Stimulated activated CD4-positive, alpha-beta T cell treated with anti-CD3 and anti-CD28 coated beads, Interleukin-4, amount 100 ng/mL, for 1 hour (primary cell): Measurements from ENCODE around the gene ALDH4A1.

Experiments used
- DNase-seq: peaks from one replicate; pipeline ENCODE4 v3.0.0-alpha.2; 2020

The ALDH4A1 gene

DNA sequence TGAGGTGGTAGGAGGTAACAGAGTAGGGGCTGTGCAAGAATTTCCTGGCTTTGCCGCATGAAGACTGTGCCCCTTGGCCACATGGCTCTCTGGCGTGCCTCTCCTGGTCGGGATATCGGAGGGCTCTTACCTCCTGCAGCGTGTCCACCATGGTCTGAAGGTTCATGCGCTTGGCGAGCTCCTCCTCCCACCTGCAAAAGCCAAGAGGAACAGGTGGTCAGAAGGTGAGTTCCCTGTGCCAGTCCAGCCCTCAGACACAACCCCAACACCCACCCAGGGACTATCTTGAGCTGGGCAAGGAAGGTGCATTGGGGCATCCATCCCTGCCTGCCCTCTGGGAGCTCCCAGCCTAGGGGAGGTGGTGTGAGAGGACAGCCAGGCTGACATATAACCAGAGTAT, 18.6 kb upstream of the ALDH4A1 start:
- no peak for DNase-seq

GRCh38 chr1:18919956-18920355, 17.6 kb upstream of the ALDH4A1 start:
- no peak for DNase-seq

GRCh38 chr1:18919197-18919905, 17.0 kb upstream of the ALDH4A1 start:
- no peak for DNase-seq

GRCh38 chr1:18918417-18918816, 16.1 kb upstream of the ALDH4A1 start:
- DNase-seq, result no peak

GRCh38 chr1:18917071-18917799, 14.9 kb upstream of the ALDH4A1 start:
- DNase-seq, result no peak

GRCh38 chr1:18915341-18915740, 13.0 kb upstream of the ALDH4A1 start:
- DNase-seq, result no peak

DNA sequence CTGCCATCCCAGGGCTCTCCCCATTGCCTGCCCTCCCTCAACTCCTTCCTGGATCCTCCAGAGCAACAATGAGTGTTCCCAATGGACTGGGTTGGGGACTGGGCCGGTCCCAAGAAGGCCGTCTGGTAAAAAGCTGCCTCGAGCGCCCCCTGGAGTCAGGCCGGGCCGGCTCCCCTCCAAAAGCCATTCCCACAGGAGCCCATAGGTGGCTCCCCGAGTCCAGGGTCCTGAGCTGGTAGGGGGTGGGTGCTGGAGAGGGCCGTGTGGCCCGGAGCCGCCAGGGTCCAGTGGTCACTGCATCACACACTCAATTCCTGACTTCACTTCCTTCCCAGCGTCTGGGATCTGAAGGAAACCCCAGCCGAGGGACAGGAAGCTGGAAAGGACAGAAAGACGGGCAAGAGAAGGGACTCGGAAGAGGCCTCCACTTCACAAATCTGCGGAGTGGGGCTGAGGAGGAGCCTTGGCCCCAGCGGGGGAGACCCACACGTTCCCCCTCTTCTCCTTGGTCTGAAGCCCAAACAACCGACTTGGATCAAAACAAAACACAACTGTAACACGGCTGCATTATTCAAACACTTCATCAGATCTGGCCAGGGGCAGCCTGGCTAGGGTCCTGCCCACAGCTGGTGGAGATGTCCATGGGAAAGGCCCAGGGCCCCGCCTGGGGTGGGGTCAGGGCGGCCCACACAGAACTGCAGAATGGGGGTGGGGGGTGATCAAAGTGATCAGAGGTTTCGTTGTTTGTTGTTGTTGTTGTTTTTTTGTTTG, 10.9 kb upstream of the ALDH4A1 start:
- DNase-seq, result peak; percentile 82

DNA sequence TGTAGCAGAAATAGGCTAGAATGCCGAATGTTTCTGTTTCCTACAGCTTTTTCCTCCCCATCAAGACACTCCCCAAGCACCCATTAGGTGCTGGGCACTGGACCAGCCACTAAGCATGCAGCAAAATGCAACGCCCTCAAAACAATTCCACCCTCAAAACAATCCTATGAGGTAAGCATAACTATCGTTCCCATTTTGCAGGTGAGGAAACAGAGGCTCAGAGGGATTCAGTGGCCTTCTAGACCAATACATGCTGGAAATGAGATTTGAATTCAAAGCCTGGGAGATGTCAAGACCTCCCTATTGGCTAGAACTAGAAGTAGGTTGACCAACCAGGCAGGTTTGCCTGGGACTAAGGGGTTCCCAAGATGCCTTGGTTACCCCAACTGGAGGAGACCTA, 10.2 kb upstream of the ALDH4A1 start:
- no peak for DNase-seq

DNA sequence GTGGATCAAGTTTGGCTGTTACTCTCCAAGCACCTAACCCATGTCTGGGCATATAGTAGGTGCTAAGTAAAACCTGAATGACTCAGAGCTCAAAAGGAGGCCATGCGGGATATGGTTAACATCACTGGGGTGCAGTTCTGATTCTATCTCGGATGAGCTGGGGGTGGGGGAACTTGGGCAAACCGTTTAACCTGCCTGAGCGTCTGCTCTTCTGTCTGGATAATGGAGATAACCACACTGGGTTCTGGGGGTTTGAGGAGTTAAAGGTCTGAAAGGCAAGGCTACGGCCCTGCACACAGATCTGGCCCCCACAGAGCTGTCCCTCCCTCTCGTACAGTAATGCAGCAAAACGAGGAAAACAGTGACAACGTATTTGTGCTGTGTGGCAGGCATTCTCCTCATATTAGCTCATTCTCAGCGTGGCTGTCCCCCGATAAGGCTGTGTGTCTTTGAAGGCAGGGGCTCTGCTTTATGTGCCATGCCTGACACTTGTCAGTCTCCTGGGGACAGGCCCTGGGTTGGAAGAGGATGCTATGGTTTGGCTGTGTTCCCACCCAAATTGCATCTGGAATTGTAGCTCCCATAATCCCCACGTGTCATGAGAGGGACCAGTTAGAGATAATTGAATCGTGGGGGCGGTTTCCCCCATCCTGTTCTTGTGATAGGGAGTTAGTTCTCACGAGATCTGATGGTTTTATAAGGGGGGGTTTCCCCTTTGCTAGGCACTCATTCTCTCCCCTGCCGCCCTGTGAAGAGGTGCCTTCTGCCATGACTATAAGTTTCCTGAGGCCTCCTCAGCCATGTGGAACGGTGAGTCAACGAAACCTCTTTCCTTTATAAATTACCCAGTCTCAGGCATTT, 6.8 kb upstream of the ALDH4A1 start:
- DNase-seq, result no peak

GRCh38 chr1:18907917-18908845, 5.8 kb upstream of the ALDH4A1 start:
- DNase-seq, result no peak

GRCh38 chr1:18907021-18907916, 4.9 kb upstream of the ALDH4A1 start:
- peak; percentile 39 for DNase-seq

GRCh38 chr1:18903291-18903756, 969 bp upstream of the ALDH4A1 start:
- no peak for DNase-seq

DNA sequence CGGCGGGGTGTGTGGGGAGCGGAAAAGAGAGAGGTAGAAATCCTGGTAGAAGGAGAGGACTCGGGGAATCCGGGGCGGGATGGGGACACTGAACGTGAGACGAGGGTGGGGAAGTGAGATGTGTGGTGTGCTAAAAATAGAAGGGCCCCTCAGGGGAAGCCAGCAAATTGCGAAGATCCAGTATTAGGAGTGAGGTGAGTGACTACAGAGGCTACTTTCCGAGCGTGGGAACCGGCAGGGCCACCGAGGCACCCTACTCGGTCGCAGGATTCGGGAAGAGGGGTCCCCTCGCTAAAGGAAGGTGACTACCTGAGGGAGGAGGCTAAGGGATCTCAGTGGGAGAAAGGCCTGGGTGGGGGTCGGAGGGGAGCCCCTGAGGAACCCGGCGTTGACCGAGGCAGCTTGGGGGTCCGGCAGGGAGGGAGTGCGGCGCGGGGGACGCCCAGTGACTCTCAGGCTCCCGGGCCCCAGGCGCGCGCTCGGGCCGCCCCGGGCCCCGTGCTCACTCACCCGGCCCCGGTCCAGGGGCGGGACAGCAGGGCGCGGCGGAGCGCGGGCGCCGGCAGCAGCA, 318 bp downstream of the ALDH4A1 start:
- peak; percentile 22 for DNase-seq

DNA sequence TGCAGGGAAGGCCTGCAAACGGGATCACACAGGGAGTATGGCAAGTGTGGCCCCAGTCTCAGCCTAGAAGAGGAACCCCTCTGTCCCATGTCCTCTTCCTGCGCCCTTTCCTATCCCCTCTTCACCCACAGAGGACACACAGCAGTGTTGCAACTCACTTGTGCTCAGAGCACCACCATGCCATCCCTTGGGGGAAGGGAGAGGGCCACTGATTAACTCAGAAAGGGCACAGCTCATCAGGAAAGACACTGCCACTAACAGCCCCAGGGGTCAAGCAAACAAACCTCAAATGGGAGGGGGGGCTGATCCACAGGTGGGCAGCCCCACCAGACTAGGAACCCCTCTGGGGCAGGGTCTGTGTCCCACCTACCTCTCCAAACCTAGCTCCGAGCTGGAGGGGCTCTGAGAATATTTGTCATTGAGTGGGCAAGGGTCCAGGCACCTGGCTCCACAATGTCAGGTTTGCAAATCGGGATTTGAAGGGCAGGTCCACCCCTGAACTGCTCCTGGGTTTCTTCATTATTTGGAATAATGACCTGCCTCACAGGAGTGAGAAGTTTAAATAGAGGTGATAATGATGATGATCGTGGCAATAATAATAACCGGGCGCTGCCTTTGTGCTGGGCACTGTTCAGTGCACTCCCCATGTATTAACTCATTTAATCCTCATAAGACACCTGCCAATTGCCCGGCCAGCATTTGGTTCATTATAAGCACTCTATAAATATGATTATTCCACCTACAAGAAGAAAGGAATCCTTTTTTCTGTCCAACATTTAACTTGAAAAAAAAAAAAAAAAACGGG, 1.0 kb downstream of the ALDH4A1 start:
- DNase-seq, result no peak

GRCh38 chr1:18900303-18900841, 2.0 kb downstream of the ALDH4A1 start:
- DNase-seq, result no peak

DNA sequence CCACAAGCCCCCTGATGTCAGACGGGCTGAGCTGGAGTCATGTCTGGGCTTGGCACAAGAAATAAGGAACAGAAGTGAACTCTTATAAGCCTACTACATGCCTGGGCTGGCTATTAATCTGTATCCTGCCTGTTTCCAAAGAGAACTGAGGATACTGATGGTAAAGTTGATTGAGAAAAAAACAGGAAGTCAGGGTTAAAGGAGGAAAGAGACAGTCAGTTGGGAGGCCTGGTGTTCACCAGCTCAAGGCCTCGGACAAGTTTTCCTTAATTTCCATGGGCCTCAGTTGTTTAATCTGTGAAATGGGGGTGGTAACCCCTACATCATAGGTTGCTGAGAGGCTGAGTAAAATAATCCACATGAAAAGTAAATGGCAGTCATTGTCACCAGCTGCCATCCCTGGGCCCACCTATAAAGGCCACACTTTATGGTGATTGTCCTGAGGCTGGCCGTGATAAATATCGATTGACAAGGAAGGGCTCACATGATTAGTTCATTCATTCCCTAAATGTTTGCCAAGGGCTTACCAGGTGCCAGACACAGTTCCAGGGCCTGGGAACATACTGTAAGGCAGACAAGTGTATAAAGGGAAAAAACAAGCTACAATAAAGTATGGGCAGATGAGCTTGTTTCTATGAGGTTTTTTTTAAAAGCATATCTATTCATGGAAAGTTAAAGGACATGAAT, 2.8 kb downstream of the ALDH4A1 start:
- DNase-seq, result no peak

DNA sequence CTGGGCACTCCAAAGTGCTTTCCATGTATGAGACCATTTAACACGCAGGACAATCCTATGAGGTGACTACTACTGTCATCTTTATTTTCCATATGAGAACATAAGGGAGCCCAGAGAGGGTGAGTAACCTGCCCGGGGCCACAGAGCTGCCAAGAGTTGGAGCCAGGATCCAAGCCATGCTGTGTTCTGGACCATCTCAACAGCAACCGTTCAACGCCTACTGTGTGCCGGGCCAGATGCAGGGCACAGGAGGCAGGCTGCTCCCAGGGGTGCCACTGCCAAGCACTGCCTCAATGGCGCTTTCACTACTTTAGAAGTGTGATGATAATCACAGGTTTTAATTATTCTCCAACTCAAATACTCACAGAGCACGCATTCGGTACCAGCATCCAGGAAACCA, 3.8 kb downstream of the ALDH4A1 start:
- DNase-seq, result no peak

DNA sequence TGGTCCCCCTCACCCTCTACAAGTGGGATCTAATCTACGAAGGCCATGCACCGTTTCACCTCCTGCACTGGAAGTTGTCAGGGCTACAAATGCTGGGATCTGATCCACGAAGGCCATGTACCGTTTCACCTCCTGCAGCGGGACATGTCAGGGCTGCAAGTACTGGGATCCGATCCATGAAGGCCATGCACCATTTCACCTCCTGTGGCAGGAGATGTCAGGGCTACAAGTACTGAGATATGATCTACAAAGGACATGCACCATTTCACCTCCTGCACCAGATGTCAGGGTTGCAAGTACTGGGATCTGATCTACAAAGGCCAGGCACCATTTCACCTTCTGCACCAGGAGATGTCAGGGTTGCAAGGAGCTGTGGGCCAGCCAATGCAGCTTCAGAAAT, 7.0 kb downstream of the ALDH4A1 start:
- no peak for DNase-seq
